Mesodermal cell (in vitro differentiated cells): ENCODE measurements around the gene TEX9.
A peak's percentile ranks its signal among the peaks of the same experiment; 100 is the strongest.
"Not testable (repeated sequence)": the region's sequence is repeated elsewhere in the genome, so short reads cannot be mapped to it uniquely, and the experiment has no call there.

Experiments used
- H3K27ac ChIP-seq: 2 replicates; pipeline ENCODE4 v1.7.0; 2013; ENCODE audit warnings: mild to moderate bottlenecking, low read depth, low read length, moderate library complexity; ENCODE audit not compliant: severe bottlenecking
- H3K36me3 ChIP-seq: 2 replicates; pipeline ENCODE4 v1.7.1; 2013; ENCODE audit warnings: mild to moderate bottlenecking, low read length, moderate library complexity; ENCODE audit not compliant: control insufficient read depth, insufficient read depth
- H3K4me1 ChIP-seq: one replicate; pipeline ENCODE4 v1.7.1; 2013; ENCODE audit warnings: mild to moderate bottlenecking, low read length; ENCODE audit not compliant: insufficient read depth, control insufficient read depth, poor library complexity, severe bottlenecking
- H3K4me3 ChIP-seq: 2 replicates; pipeline ENCODE4 v1.7.0; 2013; ENCODE audit warnings: low read length, control low read depth, mild to moderate bottlenecking; ENCODE audit not compliant: insufficient read depth, poor library complexity, severe bottlenecking; ENCODE audit errors: extremely low read depth
- H3K9me3 ChIP-seq: 2 replicates; pipeline ENCODE4 v1.7.1; 2013; ENCODE audit warnings: mild to moderate bottlenecking, low read length, moderate library complexity; ENCODE audit not compliant: control insufficient read depth
- WGBS, 2 experiments: methylation state at CpG; one replicate each; pipeline ENCODE4 v1.1.5; 2013; ENCODE audit warnings: missing lambda C conversion rate in 2 of 2; ENCODE audit not compliant: insufficient coverage in 2 of 2; 5-methylcytosine and 5-hydroxymethylcytosine counted together

The TEX9 gene

GRCh38 chr15:56358604-56359003, 6.6 kb upstream of the TEX9 start:
- Histone ChIP-seq H3K9me3 (no peaks in the 10 kb centered on the region), H3K4me3 (no peak overlapping the region), H3K27ac (no peak overlapping the region), H3K36me3 (no peaks in the 10 kb centered on the region), H3K4me1 (no peaks in the 10 kb centered on the region)
- WGBS, 2 experiments, result 50% methylated on average over 1 to 3 of the region's 7 CpGs

- no peak overlapping the region for H3K27ac ChIP-seq
- H3K4me1 ChIP-seq, result peaks cover 4% of the 10 kb centered on the region
- no peaks in the 10 kb centered on the region for H3K9me3 ChIP-seq
- no peak overlapping the region for H3K4me3 ChIP-seq
- H3K36me3 ChIP-seq, result no peaks in the 10 kb centered on the region
- WGBS, 2 experiments, result 80 to 100% methylated on average over 1 of the region's 1 CpG
Measured at GRCh38 chr15:56361987-56362386, 3.2 kb upstream of the TEX9 start.

GRCh38 chr15:56366211-56366610, 985 bp downstream of the TEX9 start:
- no peak overlapping the region for H3K27ac ChIP-seq
- H3K9me3 ChIP-seq, result no peaks in the 10 kb centered on the region
- no peaks in the 10 kb centered on the region for H3K36me3 ChIP-seq
- 0 to 15% methylated on average over 1 to 2 of the region's 2 CpGs for WGBS, 2 experiments
- peak overlapping the region; percentile 60 for H3K4me3 ChIP-seq
- peaks cover 4% of the 10 kb centered on the region for H3K4me1 ChIP-seq

DNA sequence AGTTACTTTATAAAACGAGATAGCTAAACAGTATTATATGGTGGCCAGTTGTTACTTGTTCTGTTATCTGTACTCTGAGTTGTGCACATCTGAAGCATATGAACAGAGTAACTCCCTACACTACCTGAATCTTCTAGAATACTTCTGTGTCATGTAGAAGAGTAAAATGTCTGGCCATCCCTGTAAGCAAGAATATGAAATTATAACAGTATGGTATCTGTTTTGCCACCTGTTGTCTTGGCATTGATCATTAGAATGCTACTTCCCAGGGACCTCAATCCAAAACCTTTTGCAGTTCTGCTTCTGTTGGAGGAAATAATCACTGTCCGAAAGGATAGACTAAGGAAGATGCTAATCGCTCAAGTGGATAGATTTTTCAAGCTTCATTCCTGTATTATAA, 1.9 kb downstream of the TEX9 start:
- Histone ChIP-seq H3K4me1 (peaks cover 4% of the 10 kb centered on the region), H3K36me3 (no peaks in the 10 kb centered on the region), H3K4me3 (no peak overlapping the region), H3K9me3 (no peaks in the 10 kb centered on the region), H3K27ac (no peak overlapping the region)
- 75% methylated on average over 1 of the region's 3 CpGs; no CpG with 5 or more reads in 1 of the 2 experiments for WGBS, 2 experiments

GRCh38 chr15:56369234-56369633, 4.0 kb downstream of the TEX9 start:
- Histone ChIP-seq H3K9me3 (no peaks in the 10 kb centered on the region), H3K36me3 (no peaks in the 10 kb centered on the region), H3K27ac (no peak overlapping the region), H3K4me1 (peaks cover 4% of the 10 kb centered on the region), H3K4me3 (no peak overlapping the region)
- WGBS, 2 experiments, result 68 to 90% methylated on average over 2 of the region's 4 CpGs

DNA sequence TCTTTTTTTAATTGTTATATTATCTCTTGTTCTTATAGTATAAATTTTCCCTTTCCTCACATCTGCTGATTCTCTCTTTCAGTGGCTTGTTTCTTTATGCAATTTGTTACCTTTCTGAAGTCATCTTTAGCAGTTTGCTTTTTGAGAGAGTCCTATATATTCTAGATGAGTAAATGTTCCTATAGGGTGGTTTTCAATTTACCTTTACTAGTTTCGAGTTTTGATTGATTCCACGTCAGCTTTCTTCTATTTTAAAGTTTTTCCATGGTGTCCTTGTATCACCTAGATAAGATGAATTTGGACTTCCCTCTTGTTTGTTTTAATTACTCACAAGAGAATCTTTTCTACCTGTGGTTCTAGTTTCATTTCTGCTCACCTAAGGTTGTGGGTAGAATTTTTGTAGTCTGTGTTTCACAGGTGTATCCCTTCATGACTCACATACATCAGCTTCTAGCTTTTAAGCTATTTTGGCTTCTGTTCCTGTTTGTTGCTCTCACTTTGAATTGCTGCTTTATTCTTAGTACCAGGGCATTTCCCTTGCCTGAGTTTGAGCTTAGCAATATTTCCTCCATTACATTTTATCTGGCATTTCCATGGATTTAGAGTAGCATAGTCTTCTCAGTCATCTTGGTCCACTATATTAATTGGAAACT, 6.4 kb downstream of the TEX9 start:
- Histone ChIP-seq H3K4me3 (no peak overlapping the region), H3K9me3 (no peaks in the 10 kb centered on the region), H3K4me1 (no peaks in the 10 kb centered on the region), H3K27ac (no peak overlapping the region), H3K36me3 (no peaks in the 10 kb centered on the region)
- WGBS, 2 experiments, result no CpG with 5 or more reads among the region's 2 CpGs

- not testable (repeated sequence) for H3K4me1 ChIP-seq, H3K4me3 ChIP-seq, H3K27ac ChIP-seq, H3K36me3 ChIP-seq, H3K9me3 ChIP-seq
- WGBS, 2 experiments, result 100% methylated on average over 1 of the region's 2 CpGs; no CpG with 5 or more reads in 1 of the 2 experiments
Measured at GRCh38 chr15:56374693-56375092, 9.5 kb downstream of the TEX9 start.

- H3K27ac ChIP-seq, H3K9me3 ChIP-seq, H3K4me1 ChIP-seq, H3K4me3 ChIP-seq, H3K36me3 ChIP-seq: not testable (repeated sequence)
- WGBS, 2 experiments, result 83 to 100% methylated on average over 1 to 2 of the region's 2 CpGs
Measured at GRCh38 chr15:56377822-56378221, 12.6 kb downstream of the TEX9 start.

DNA sequence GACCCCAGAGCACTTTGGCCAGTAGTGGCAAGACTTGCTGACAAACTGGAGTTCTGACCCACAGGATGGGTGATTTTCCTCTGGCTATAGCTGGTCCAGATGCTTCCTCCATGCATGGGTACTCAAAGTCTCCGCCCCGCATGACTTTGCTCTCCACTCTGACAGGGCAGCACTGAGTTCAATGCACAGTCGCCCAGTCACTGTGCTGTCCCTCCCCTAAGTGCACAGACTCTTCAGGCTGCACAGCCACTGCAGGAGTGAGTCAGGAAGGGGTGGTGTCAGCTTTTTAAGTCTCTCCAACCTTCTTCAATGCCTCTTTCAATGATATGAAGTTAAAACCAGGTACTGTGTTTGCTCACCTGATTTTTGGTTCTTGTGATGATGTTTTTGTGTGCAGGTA, 17.8 kb downstream of the TEX9 start:
- Histone ChIP-seq H3K4me3 (no peak overlapping the region), H3K27ac (no peak overlapping the region), H3K36me3 (no peaks in the 10 kb centered on the region), H3K9me3 (no peaks in the 10 kb centered on the region), H3K4me1 (no peaks in the 10 kb centered on the region)
- WGBS, 2 experiments, result 97% methylated on average over 3 of the region's 3 CpGs; no CpG with 5 or more reads in 1 of the 2 experiments

DNA sequence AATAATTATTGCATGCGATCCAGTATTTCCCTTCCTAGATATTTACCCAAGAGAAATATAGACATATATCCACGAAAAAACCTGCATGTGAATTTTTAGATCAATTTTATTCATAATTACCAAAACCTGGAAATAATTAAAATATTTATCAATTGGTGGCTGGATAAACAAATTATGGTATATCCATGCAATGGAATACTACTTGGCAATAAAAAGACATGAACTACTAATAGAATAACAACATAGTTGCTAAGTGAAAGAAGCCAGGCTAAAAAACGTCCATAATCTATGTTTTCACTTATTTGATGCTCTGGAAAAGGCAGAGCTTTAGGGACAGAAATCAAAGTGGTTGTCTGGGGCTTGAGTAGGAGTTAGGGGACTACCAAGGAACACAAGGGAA, 20.7 kb downstream of the TEX9 start:
- no peak overlapping the region for H3K4me3 ChIP-seq
- WGBS, 2 experiments, result 100% methylated on average over 1 of the region's 3 CpGs; no CpG with 5 or more reads in 1 of the 2 experiments
- no peaks in the 10 kb centered on the region for H3K36me3 ChIP-seq

GRCh38 chr15:56390739-56391267, 25.6 kb downstream of the TEX9 start:
- H3K4me3 ChIP-seq, result no peak overlapping the region
- no peak overlapping the region for H3K27ac ChIP-seq
- 100% methylated on average over 1 of the region's 2 CpGs for WGBS, 2 experiments
- no peaks in the 10 kb centered on the region for H3K36me3 ChIP-seq
- H3K9me3 ChIP-seq, result no peaks in the 10 kb centered on the region
- no peaks in the 10 kb centered on the region for H3K4me1 ChIP-seq

More for the DNA sequence above, 20.7 kb downstream of the TEX9 start:
- Histone ChIP-seq H3K4me1 (no peaks in the 10 kb centered on the region), H3K27ac (no peak overlapping the region), H3K9me3 (no peaks in the 10 kb centered on the region)
